Neural progenitor cell (in vitro differentiated cells): ENCODE results near the gene XPNPEP3.

Experiments
- EZH2 ChIP-seq: fragments of 200-600 bp; sonication (generic); IDR thresholded peaks from 2 replicates; pipeline ENCODE4 v1.6.1; 2017; ENCODE audit warnings: antibody characterized with exemption, mild to moderate bottlenecking, moderate library complexity
- EZH2phosphoT487 ChIP-seq: fragments of 200-600 bp; sonication (generic); IDR thresholded peaks from 2 replicates; pipeline ENCODE4 v1.6.1; 2017; ENCODE audit warnings: antibody characterized with exemption
- TF ChIP-seq, protein P1 (sequence below): fragments of 200-600 bp; sonication (generic); IDR thresholded peaks from 2 replicates; pipeline ENCODE4 v1.5.1; 2017; ENCODE audit warnings: antibody characterized with exemption, mild to moderate bottlenecking

DNA sequence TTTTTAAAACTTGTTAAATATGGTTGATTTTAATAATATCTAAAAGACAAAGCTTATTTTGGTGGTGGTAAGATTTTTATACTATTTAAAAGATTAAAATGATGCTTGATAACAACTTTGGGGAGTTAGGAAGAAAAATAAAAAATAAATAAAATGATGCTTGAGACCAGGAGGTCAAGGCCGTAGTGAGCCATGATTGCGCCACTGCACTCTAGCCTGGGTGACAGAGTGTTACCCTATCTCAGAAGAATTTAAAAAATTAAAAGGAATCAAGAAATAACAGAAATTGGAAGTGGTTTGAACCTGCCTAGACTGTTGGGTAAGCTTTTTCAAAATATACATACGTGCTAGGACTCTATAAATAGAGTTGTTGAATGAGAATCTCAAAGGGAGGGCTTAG is 17.1 kb downstream of the XPNPEP3 start:
- no peak for TF ChIP-seq EZH2
- TF ChIP-seq, protein P1, sequence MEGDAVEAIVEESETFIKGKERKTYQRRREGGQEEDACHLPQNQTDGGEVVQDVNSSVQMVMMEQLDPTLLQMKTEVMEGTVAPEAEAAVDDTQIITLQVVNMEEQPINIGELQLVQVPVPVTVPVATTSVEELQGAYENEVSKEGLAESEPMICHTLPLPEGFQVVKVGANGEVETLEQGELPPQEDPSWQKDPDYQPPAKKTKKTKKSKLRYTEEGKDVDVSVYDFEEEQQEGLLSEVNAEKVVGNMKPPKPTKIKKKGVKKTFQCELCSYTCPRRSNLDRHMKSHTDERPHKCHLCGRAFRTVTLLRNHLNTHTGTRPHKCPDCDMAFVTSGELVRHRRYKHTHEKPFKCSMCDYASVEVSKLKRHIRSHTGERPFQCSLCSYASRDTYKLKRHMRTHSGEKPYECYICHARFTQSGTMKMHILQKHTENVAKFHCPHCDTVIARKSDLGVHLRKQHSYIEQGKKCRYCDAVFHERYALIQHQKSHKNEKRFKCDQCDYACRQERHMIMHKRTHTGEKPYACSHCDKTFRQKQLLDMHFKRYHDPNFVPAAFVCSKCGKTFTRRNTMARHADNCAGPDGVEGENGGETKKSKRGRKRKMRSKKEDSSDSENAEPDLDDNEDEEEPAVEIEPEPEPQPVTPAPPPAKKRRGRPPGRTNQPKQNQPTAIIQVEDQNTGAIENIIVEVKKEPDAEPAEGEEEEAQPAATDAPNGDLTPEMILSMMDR: no peak
- TF ChIP-seq EZH2phosphoT487: no peak
